22Rv1 (cell line): ENCODE data around the gene GRIA4.

ENCODE experiments used
- ZFX ChIP-seq: fragments of 450-650 bp; IDR thresholded peaks from 2 replicates; pipeline ENCODE4 v1.6.1; 2017; ENCODE audit warnings: antibody characterized with exemption, borderline replicate concordance
- TF ChIP-seq, protein P1 (sequence below): fragments of 450-650 bp; IDR thresholded peaks from 2 replicates; pipeline ENCODE4 v1.5.1; 2017; ENCODE audit warnings: mild to moderate bottlenecking

DNA sequence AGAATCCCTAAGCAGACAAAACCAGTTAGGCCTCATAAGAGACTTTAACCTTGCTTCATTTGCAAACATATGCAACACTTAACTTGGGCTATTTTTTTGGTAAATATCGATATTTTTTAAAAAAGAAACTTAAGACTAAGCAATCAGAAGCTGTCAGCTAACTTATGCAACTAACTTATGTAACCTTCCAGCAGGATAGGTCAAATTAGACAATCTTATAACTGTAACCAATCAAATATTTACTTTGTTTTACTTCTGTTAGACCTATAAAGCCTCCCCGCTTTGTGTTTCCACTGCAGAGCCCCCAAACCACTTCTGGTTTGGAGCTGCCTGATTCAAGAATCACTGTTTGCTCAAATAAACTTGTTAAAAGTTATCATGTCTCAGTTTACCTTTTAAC is 404.2 kb downstream of the GRIA4 start:
- TF ChIP-seq, protein P1, sequence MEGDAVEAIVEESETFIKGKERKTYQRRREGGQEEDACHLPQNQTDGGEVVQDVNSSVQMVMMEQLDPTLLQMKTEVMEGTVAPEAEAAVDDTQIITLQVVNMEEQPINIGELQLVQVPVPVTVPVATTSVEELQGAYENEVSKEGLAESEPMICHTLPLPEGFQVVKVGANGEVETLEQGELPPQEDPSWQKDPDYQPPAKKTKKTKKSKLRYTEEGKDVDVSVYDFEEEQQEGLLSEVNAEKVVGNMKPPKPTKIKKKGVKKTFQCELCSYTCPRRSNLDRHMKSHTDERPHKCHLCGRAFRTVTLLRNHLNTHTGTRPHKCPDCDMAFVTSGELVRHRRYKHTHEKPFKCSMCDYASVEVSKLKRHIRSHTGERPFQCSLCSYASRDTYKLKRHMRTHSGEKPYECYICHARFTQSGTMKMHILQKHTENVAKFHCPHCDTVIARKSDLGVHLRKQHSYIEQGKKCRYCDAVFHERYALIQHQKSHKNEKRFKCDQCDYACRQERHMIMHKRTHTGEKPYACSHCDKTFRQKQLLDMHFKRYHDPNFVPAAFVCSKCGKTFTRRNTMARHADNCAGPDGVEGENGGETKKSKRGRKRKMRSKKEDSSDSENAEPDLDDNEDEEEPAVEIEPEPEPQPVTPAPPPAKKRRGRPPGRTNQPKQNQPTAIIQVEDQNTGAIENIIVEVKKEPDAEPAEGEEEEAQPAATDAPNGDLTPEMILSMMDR, result no peak
- no peak for TF ChIP-seq ZFX
